ENCODE measurements around the gene HRH3. TPM values are rescaled to one million over a fixed set of nuclear protein-coding genes. Genes with fewer than 3 reads are reported as not detected.

Gene HRH3
- total and polyA plus RNA-seq, 2 donors (not counting 1 experiment from before 2014, with no cell fraction given), result not detected

GRCh38 chr20:62227591-62227976, 7.5 kb upstream of the HRH3 start:
- intact Hi-C loops (cut with micrococcal nuclease), result no loop called here
- Mint-ChIP-seq H3K9me3 (ENCODE audit: insufficient read depth) (no peaks in the 10 kb centered on the region), H3K27me3 (peaks cover 23% of the 10 kb centered on the region), H3K27ac (no peak overlapping the region), H3K4me1 (no peaks in the 10 kb centered on the region), H3K4me3 (no peak overlapping the region)
- no peak overlapping the region for H2AFZ ChIP-seq (ENCODE audit: insufficient read depth, low read depth, low read length, poor library complexity, severe bottlenecking)
- ChIA-PET CTCF (no interaction called here), POLR2A (no interaction called here)
- H4K20me1 ChIP-seq (ENCODE audit: control insufficient read depth, insufficient read depth, low read length, poor library complexity, severe bottlenecking), result no peaks in the 10 kb centered on the region
- peaks cover 0 to 34% (median 5%) of the 10 kb centered on the region in 4 experiments for H3K27me3 ChIP-seq (replicated peaks in 1 of 4; ENCODE audit: control extremely low read depth in 1 of 4, control insufficient read depth in 3 of 4, insufficient read depth in 4 of 4, low read length in 3 of 4)
- H3K79me2 ChIP-seq (ENCODE audit: control insufficient read depth, insufficient read depth, low read length), result no peaks in the 10 kb centered on the region
- no peak overlapping the region for H3K4me3 ChIP-seq (ENCODE audit: control extremely low read depth in 1 of 5, extremely low read depth in 1 of 5, insufficient read depth in 1 of 5, low read depth in 2 of 5, low read length in 4 of 5)
- H3K27ac ChIP-seq (ENCODE audit: low read length in 2 of 2), result no peak overlapping the region
- peaks cover 0 to 14% (median 0%) of the 10 kb centered on the region in 3 donors for H3K9me3 ChIP-seq (ENCODE audit: control extremely low read depth in 1 of 3, control insufficient read depth in 2 of 3, insufficient read depth in 1 of 3, low read length in 2 of 3)
- H3K36me3 ChIP-seq (replicated peaks in 1 of 2; ENCODE audit: control extremely low read depth in 1 of 2, control insufficient read depth in 1 of 2, extremely low read depth in 1 of 2, insufficient read depth in 2 of 2, low read length in 1 of 2), result no peaks in the 10 kb centered on the region
- H3K9ac ChIP-seq (ENCODE audit: low read length), result no peak overlapping the region
- TF ChIP-seq CTCF (IDR thresholded peaks at IDR 0.05), result no peak
- no peak for TF ChIP-seq EZH2 (IDR thresholded peaks at IDR 0.05; ENCODE audit: borderline replicate concordance, insufficient read depth, low read depth, low read length, poor library complexity, severe bottlenecking)
- 66% methylated on average over 9 of the region's 10 CpGs for WGBS (ENCODE audit: insufficient coverage)
- no peak overlapping the region for H3K4me2 ChIP-seq (replicated peaks; ENCODE audit: low read depth, low read length, poor library complexity, severe bottlenecking)
- ATAC-seq (ENCODE audit: low read depth), result no peak
- H3K4me1 ChIP-seq (ENCODE audit: control insufficient read depth in 2 of 2, insufficient read depth in 2 of 2, low read length in 2 of 2), result no peaks in the 10 kb centered on the region
- DNase-seq, result no peak

GRCh38 chr20:62226707-62227590, 6.9 kb upstream of the HRH3 start:
- Histone ChIP-seq H3K4me2 (replicated peaks; ENCODE audit: low read depth, low read length, poor library complexity, severe bottlenecking) (no peak overlapping the region), H4K20me1 (ENCODE audit: control insufficient read depth, insufficient read depth, low read length, poor library complexity, severe bottlenecking) (no peaks in the 10 kb centered on the region), H3K27ac (ENCODE audit: low read length in 2 of 2) (no peak overlapping the region), H3K36me3 (replicated peaks in 1 of 2; ENCODE audit: control extremely low read depth in 1 of 2, control insufficient read depth in 1 of 2, extremely low read depth in 1 of 2, insufficient read depth in 2 of 2, low read length in 1 of 2) (no peaks in the 10 kb centered on the region), H3K27me3 (replicated peaks in 1 of 4; ENCODE audit: control extremely low read depth in 1 of 4, control insufficient read depth in 3 of 4, insufficient read depth in 4 of 4, low read length in 3 of 4) (peaks cover 0 to 40% (median 9%) of the 10 kb centered on the region in 4 experiments), H3K9me3 (ENCODE audit: control extremely low read depth in 1 of 3, control insufficient read depth in 2 of 3, insufficient read depth in 1 of 3, low read length in 2 of 3) (peaks cover 0 to 20% (median 0%) of the 10 kb centered on the region in 3 donors), H3K4me3 (ENCODE audit: control extremely low read depth in 1 of 5, extremely low read depth in 1 of 5, insufficient read depth in 1 of 5, low read depth in 2 of 5, low read length in 4 of 5) (no peak overlapping the region), H3K9ac (ENCODE audit: low read length) (no peak overlapping the region), H3K79me2 (ENCODE audit: control insufficient read depth, insufficient read depth, low read length) (no peaks in the 10 kb centered on the region), H3K4me1 (ENCODE audit: control insufficient read depth in 2 of 2, insufficient read depth in 2 of 2, low read length in 2 of 2) (no peaks in the 10 kb centered on the region), H2AFZ (ENCODE audit: insufficient read depth, low read depth, low read length, poor library complexity, severe bottlenecking) (no peak overlapping the region)
- H3K4me3 Mint-ChIP-seq, result no peak overlapping the region
- POLR2A ChIA-PET, result no interaction called here
- peaks cover 26% of the 10 kb centered on the region for H3K27me3 Mint-ChIP-seq
- 75% methylated on average over 24 of the region's 24 CpGs for WGBS (ENCODE audit: insufficient coverage)
- no peak overlapping the region for H3K27ac Mint-ChIP-seq
- intact Hi-C loops (cut with micrococcal nuclease), result no loop called here
- H3K4me1 Mint-ChIP-seq, result no peaks in the 10 kb centered on the region
- H3K9me3 Mint-ChIP-seq (ENCODE audit: insufficient read depth), result no peaks in the 10 kb centered on the region
- ATAC-seq (ENCODE audit: low read depth), result no peak
- no peak for DNase-seq
- CTCF ChIA-PET, result no interaction called here
- no peak for TF ChIP-seq EZH2 (IDR thresholded peaks at IDR 0.05; ENCODE audit: borderline replicate concordance, insufficient read depth, low read depth, low read length, poor library complexity, severe bottlenecking)

Measured in B cell (primary cell).